Liver (tissue), 9 donors: ENCODE data around the gene GLMP. TPM values are rescaled to one million over a fixed set of nuclear protein-coding genes. Genes with fewer than 3 reads are reported as not detected.
A peak's percentile ranks its signal among the peaks of the same experiment; 100 is the strongest.

Experiments used
- DNase-seq: peaks from one replicate; pipeline ENCODE4 v3.0.0-alpha.2; 2017; ENCODE audit warnings: low spot score
- H3K27ac ChIP-seq, 2 donors: one replicate each; pipeline ENCODE4 v1.7.0; 2013; ENCODE audit warnings: inconsistent platforms in 2 of 2, low read length in 2 of 2, control low read depth in 1 of 2, low read depth in 1 of 2, mild to moderate bottlenecking in 1 of 2
- H3K27me3 ChIP-seq, 4 donors: one replicate each; pipeline versions ENCODE4 v1.6.1 to v1.7.0; 2013; ENCODE audit warnings: low read length in 3 of 4, inconsistent platforms in 1 of 4, mild to moderate bottlenecking in 1 of 4, moderate library complexity in 1 of 4; ENCODE audit not compliant: control insufficient read depth in 4 of 4, insufficient read depth in 4 of 4
- H3K36me3 ChIP-seq, 4 donors: one replicate each; pipeline versions ENCODE4 v1.6.1 to v1.7.0; 2013; ENCODE audit warnings: low read length in 3 of 4, mild to moderate bottlenecking in 3 of 4, low read depth in 1 of 4, moderate library complexity in 1 of 4; ENCODE audit not compliant: control insufficient read depth in 4 of 4, insufficient read depth in 3 of 4
- H3K4me1 ChIP-seq, 4 donors: one replicate each; pipeline versions ENCODE4 v1.6.1 to v1.7.0; 2013; ENCODE audit warnings: low read length in 3 of 4, mild to moderate bottlenecking in 3 of 4, moderate library complexity in 1 of 4; ENCODE audit not compliant: control insufficient read depth in 4 of 4, insufficient read depth in 4 of 4
- H3K4me3 ChIP-seq, 3 donors: one replicate each; pipeline versions ENCODE4 v1.6.1 to v1.7.0; 2013; ENCODE audit warnings: low read length in 3 of 3, control low read depth in 1 of 3, low read depth in 1 of 3, mild to moderate bottlenecking in 1 of 3
- H3K9ac ChIP-seq, 2 donors: one replicate each; pipeline ENCODE4 v1.7.0; 2013; ENCODE audit warnings: low read length in 2 of 2, mild to moderate bottlenecking in 2 of 2, moderate library complexity in 2 of 2, control low read depth in 1 of 2, low read depth in 1 of 2
- H3K9me3 ChIP-seq, 4 donors: one replicate each; pipeline versions ENCODE4 v1.6.1 to v1.7.0; 2013; ENCODE audit warnings: low read length in 3 of 4; ENCODE audit not compliant: control insufficient read depth in 4 of 4
- ATF3 ChIP-seq: IDR thresholded peaks from 2 replicates; pipeline ENCODE4 v1.6.1; 2016; ENCODE audit warnings: antibody characterized with exemption
- EGR1 ChIP-seq, 2 donors: IDR thresholded peaks; 2 replicates each; pipeline ENCODE4 v1.6.1; 2016 to 2018; ENCODE audit warnings: antibody characterized with exemption in 2 of 2, low read depth in 2 of 2
- FOXA1 ChIP-seq: IDR thresholded peaks from 2 replicates; pipeline ENCODE4 v1.6.1; 2016; ENCODE audit warnings: antibody characterized with exemption
- FOXA2 ChIP-seq: IDR thresholded peaks from 2 replicates; pipeline ENCODE4 v1.6.1; 2016; ENCODE audit warnings: antibody characterized with exemption
- GABPA ChIP-seq, 2 donors: IDR thresholded peaks in 1 of 2; conservative IDR thresholded peaks in 1 of 2; 2 replicates each; pipeline ENCODE4 v1.6.1; 2016; ENCODE audit warnings: antibody characterized with exemption in 2 of 2, mild to moderate bottlenecking in 1 of 2, moderate library complexity in 1 of 2
- HNF4A ChIP-seq, 2 donors: conservative IDR thresholded peaks; 2 replicates each; pipeline ENCODE4 v1.6.1; 2016; ENCODE audit warnings: antibody characterized with exemption in 2 of 2, mild to moderate bottlenecking in 2 of 2
- HNF4G ChIP-seq: IDR thresholded peaks from 2 replicates; pipeline ENCODE4 v1.6.1; 2016; ENCODE audit warnings: antibody characterized with exemption
- JUND ChIP-seq, 2 donors: IDR thresholded peaks; 2 replicates each; pipeline ENCODE4 v1.6.1; 2016; ENCODE audit warnings: antibody characterized with exemption in 2 of 2
- NR2F2 ChIP-seq: IDR thresholded peaks from 2 replicates; pipeline ENCODE4 v1.6.1; 2016; ENCODE audit warnings: antibody characterized with exemption
- RAD21 ChIP-seq, 2 donors: IDR thresholded peaks; 2 replicates each; pipeline ENCODE4 v1.6.1; 2016; ENCODE audit warnings: antibody characterized with exemption in 2 of 2, mild to moderate bottlenecking in 2 of 2
- RXRA ChIP-seq, 2 donors: IDR thresholded peaks; 2 replicates each; pipeline ENCODE4 v1.6.1; 2017 to 2018; ENCODE audit warnings: antibody characterized with exemption in 2 of 2, mild to moderate bottlenecking in 1 of 2
- SP1 ChIP-seq: IDR thresholded peaks from 2 replicates; pipeline ENCODE4 v1.6.1; 2018; ENCODE audit warnings: antibody characterized with exemption, mild to moderate bottlenecking
- TAF1 ChIP-seq: conservative IDR thresholded peaks from 2 replicates; pipeline ENCODE4 v1.6.1; 2016; ENCODE audit warnings: antibody characterized with exemption, mild to moderate bottlenecking
- YY1 ChIP-seq: IDR thresholded peaks from 2 replicates; pipeline ENCODE4 v1.6.1; 2016; ENCODE audit warnings: antibody characterized with exemption, mild to moderate bottlenecking
- WGBS: extraction: QIAGEN DNeasy Blood & Tissue Kit; methylation state at CpG from one replicate; pipeline ENCODE4 v1.1.7; 2013; 5-methylcytosine and 5-hydroxymethylcytosine counted together
- polyA plus RNA-seq, 2 donors: library from polyadenylated mRNA; stranded (reverse) in 1 of 2; unstranded in 1 of 2; fragments of 200-250 nt in 1 of 2; fragments of >200 nt in 1 of 2; fragmentation: Nextera tagmentation in 1 of 2; extraction: Ambion mirVana in 1 of 2; gene quantifications; one replicate each; pipeline versions ENCODE4 v1.2.1 to v1.2.3, GENCODE V29; 2013 to 2015
- total RNA-seq, 2 donors: library from RNA; depleted of rRNA; stranded (reverse); fragments of >200 nt; gene quantifications; one replicate each; pipeline ENCODE4 v1.2.3, GENCODE V29; 2014
- TF ChIP-seq, protein P1 (sequence below): IDR thresholded peaks from 2 replicates; pipeline ENCODE4 v1.6.1; 2016; ENCODE audit warnings: antibody characterized with exemption, mild to moderate bottlenecking
- TF ChIP-seq, protein P2 (sequence below): IDR thresholded peaks from 2 replicates; pipeline ENCODE4 v1.6.1; 2016; ENCODE audit warnings: antibody characterized with exemption
- TF ChIP-seq, protein P3 (sequence below): fragments of 150-350 bp; IDR thresholded peaks from 2 replicates; pipeline ENCODE4 v1.5.1; 2017; ENCODE audit warnings: improper control_type of control experiment, low read depth, low read length; ENCODE audit not compliant: missing input control
- TF ChIP-seq, protein P4 (sequence below): IDR thresholded peaks from 2 replicates; pipeline ENCODE4 v1.6.1; 2016; ENCODE audit warnings: antibody characterized with exemption
- donor health status: healthy.
- donor health status: healthy.
- donor health status: healthy.
- donor health status: healthy.
- donor health status: healthy.

GLMP gene
- total and polyA plus RNA-seq, 4 donors: 26.5 to 51.4 (median 39.0) TPM

- WGBS: under 1% methylated on average over 47 of the region's 47 CpGs
- peak within 1 kb of the TSS; percentile 90 to 99 for H3K9ac ChIP-seq
Observed at GRCh38 chr1:156338180-156338976, 42.9 kb upstream of the GLMP start, which contains the start of the genes CCT3 and TSACC. Gene CCT3 (minus strand): TSS chr1:156338292. CDS start chr1:156338184, 108 bp downstream. Gene TSACC (plus strand): TSS chr1:156338526. CDS start chr1:156339758, 1,232 bp downstream.

More at GRCh38 chr1:156338180-156338976, 42.9 kb upstream of the GLMP start, which contains the start of the genes CCT3 and TSACC:
- H3K27ac ChIP-seq: peak within 1 kb of the TSS; percentile 80 to 97
- TF ChIP-seq NR2F2 (no peak), SP1 (peak; percentile 91), EGR1 (IDR thresholded peaks at IDR 0.05; ENCODE audit: low read depth in 2 of 2) (no peak), FOXA1 (no peak), GABPA (IDR thresholded peaks at IDR 0.05 in 1 of 2, conservative IDR thresholded peaks at IDR 0.05 in 1 of 2) (peak; percentile 10 to 76), FOXA2 (no peak), RXRA (IDR thresholded peaks at IDR 0.05) (peak; percentile 22 to 32), JUND (IDR thresholded peaks at IDR 0.05) (no peak), ATF3 (no peak), HNF4G (no peak), YY1 (peak; percentile 96), TAF1 (peak; percentile 81), RAD21 (IDR thresholded peaks at IDR 0.05) (no peak), HNF4A (conservative IDR thresholded peaks at IDR 0.05) (peak; percentile 52 to 60)
- TF ChIP-seq, protein P1, sequence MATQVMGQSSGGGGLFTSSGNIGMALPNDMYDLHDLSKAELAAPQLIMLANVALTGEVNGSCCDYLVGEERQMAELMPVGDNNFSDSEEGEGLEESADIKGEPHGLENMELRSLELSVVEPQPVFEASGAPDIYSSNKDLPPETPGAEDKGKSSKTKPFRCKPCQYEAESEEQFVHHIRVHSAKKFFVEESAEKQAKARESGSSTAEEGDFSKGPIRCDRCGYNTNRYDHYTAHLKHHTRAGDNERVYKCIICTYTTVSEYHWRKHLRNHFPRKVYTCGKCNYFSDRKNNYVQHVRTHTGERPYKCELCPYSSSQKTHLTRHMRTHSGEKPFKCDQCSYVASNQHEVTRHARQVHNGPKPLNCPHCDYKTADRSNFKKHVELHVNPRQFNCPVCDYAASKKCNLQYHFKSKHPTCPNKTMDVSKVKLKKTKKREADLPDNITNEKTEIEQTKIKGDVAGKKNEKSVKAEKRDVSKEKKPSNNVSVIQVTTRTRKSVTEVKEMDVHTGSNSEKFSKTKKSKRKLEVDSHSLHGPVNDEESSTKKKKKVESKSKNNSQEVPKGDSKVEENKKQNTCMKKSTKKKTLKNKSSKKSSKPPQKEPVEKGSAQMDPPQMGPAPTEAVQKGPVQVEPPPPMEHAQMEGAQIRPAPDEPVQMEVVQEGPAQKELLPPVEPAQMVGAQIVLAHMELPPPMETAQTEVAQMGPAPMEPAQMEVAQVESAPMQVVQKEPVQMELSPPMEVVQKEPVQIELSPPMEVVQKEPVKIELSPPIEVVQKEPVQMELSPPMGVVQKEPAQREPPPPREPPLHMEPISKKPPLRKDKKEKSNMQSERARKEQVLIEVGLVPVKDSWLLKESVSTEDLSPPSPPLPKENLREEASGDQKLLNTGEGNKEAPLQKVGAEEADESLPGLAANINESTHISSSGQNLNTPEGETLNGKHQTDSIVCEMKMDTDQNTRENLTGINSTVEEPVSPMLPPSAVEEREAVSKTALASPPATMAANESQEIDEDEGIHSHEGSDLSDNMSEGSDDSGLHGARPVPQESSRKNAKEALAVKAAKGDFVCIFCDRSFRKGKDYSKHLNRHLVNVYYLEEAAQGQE: peak; percentile 86
- TF ChIP-seq, protein P2, sequence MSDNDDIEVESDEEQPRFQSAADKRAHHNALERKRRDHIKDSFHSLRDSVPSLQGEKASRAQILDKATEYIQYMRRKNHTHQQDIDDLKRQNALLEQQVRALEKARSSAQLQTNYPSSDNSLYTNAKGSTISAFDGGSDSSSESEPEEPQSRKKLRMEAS: peak; percentile 89
- TF ChIP-seq, protein P3, sequence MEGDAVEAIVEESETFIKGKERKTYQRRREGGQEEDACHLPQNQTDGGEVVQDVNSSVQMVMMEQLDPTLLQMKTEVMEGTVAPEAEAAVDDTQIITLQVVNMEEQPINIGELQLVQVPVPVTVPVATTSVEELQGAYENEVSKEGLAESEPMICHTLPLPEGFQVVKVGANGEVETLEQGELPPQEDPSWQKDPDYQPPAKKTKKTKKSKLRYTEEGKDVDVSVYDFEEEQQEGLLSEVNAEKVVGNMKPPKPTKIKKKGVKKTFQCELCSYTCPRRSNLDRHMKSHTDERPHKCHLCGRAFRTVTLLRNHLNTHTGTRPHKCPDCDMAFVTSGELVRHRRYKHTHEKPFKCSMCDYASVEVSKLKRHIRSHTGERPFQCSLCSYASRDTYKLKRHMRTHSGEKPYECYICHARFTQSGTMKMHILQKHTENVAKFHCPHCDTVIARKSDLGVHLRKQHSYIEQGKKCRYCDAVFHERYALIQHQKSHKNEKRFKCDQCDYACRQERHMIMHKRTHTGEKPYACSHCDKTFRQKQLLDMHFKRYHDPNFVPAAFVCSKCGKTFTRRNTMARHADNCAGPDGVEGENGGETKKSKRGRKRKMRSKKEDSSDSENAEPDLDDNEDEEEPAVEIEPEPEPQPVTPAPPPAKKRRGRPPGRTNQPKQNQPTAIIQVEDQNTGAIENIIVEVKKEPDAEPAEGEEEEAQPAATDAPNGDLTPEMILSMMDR: no peak
- TF ChIP-seq, protein P4, sequence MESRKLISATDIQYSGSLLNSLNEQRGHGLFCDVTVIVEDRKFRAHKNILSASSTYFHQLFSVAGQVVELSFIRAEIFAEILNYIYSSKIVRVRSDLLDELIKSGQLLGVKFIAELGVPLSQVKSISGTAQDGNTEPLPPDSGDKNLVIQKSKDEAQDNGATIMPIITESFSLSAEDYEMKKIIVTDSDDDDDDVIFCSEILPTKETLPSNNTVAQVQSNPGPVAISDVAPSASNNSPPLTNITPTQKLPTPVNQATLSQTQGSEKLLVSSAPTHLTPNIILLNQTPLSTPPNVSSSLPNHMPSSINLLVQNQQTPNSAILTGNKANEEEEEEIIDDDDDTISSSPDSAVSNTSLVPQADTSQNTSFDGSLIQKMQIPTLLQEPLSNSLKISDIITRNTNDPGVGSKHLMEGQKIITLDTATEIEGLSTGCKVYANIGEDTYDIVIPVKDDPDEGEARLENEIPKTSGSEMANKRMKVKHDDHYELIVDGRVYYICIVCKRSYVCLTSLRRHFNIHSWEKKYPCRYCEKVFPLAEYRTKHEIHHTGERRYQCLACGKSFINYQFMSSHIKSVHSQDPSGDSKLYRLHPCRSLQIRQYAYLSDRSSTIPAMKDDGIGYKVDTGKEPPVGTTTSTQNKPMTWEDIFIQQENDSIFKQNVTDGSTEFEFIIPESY: peak; percentile 38
- peaks cover 0 to 18% (median 14%) of the 10 kb centered on the region in 4 donors for H3K36me3 ChIP-seq
- peak within 1 kb of the TSS; percentile 71 to 100 (median 88) for H3K4me3 ChIP-seq
- H3K4me1 ChIP-seq: peaks cover 0 to 17% (median 13%) of the 10 kb centered on the region in 4 donors
- no peaks in the 10 kb centered on the region for H3K9me3 ChIP-seq
- DNase-seq: peak; percentile 100
- H3K27me3 ChIP-seq: no peaks in the 10 kb centered on the region
